Fibroblast of skin of back (primary cell): Measurements from ENCODE around the gene MAGEA3. TPM values are rescaled to one million over a fixed set of nuclear protein-coding genes. Genes with fewer than 3 reads are reported as not detected.
"Not testable (repeated sequence)": the region's sequence is repeated elsewhere in the genome, so short reads cannot be mapped to it uniquely, and the experiment has no call there.

ENCODE experiments used
- DNase-seq: peaks from one replicate; pipeline ENCODE4 v3.0.0-alpha.2; 2013
- polyA plus RNA-seq, 2 experiments: library from polyadenylated mRNA; unstranded; fragments of 120-200 nt; gene quantifications; one replicate each; pipeline ENCODE4 v1.2.1, GENCODE V29; 2013; ENCODE audit not compliant: insufficient read length in 2 of 2

MAGEA3 gene
- not detected for polyA plus RNA-seq (2013, experiment 1 of 2; ENCODE audit: insufficient read length)
- polyA plus RNA-seq (2013, experiment 2 of 2; ENCODE audit: insufficient read length), result not detected

GRCh38 chrX:152697952-152698931 lies at the start of gene MAGEA3:
TSS of gene MAGEA3 (plus strand) at chrX:152698794. CDS start at chrX:152700833, 2,039 bp downstream.
- not testable (repeated sequence) for DNase-seq

GRCh38 chrX:152652060-152652459 lies 46.5 kb upstream of the MAGEA3 start:
- DNase-seq, result no peak

GRCh38 chrX:152652467-152652866 lies 46.1 kb upstream of the MAGEA3 start:
- no peak for DNase-seq

GRCh38 chrX:152656087-152656486 lies 42.5 kb upstream of the MAGEA3 start:
- DNase-seq, result no peak

GRCh38 chrX:152656890-152657289 lies 41.7 kb upstream of the MAGEA3 start:
- no peak for DNase-seq

- DNase-seq, result no peak
These were observed 40.3 kb upstream of the MAGEA3 start for GRCh38 chrX:152658302-152658701.

- no peak for DNase-seq
These were observed 35.5 kb upstream of the MAGEA3 start for GRCh38 chrX:152663086-152663485.

GRCh38 chrX:152674135-152674534 lies 24.5 kb upstream of the MAGEA3 start:
- DNase-seq, result no peak

- not testable (repeated sequence) for DNase-seq
These were observed 23.9 kb upstream of the MAGEA3 start for GRCh38 chrX:152674652-152675051.

- not testable (repeated sequence) for DNase-seq
These were observed 17.6 kb upstream of the MAGEA3 start for GRCh38 chrX:152681012-152681411.

GRCh38 chrX:152700390-152700789 lies 1.8 kb downstream of the MAGEA3 start:
- not testable (repeated sequence) for DNase-seq

- DNase-seq, result not testable (repeated sequence)
These were observed 7.9 kb downstream of the MAGEA3 start for GRCh38 chrX:152706500-152706899.

- not testable (repeated sequence) for DNase-seq
These were observed 10.6 kb downstream of the MAGEA3 start, which contains the start of gene CSAG2 for GRCh38 chrX:152709173-152709572. TSS of gene CSAG2 (minus strand) at chrX:152709273. CDS start at chrX:152709112, 161 bp downstream.

- not testable (repeated sequence) for DNase-seq
These were observed 14.6 kb downstream of the MAGEA3 start for GRCh38 chrX:152713195-152713594.

GRCh38 chrX:152713815-152714787 lies 15.5 kb downstream of the MAGEA3 start, which contains the start of gene MAGEA2B:
TSS of gene MAGEA2B (plus strand) at chrX:152714628. CDS start at chrX:152717107, 2,479 bp downstream.
- not testable (repeated sequence) for DNase-seq

- DNase-seq, result no peak
These were observed 26.8 kb downstream of the MAGEA3 start for GRCh38 chrX:152725409-152725808.

GRCh38 chrX:152733261-152733975 lies 34.8 kb downstream of the MAGEA3 start, which contains the start of the genes CSAG1 and MAGEA12:
TSS of gene CSAG1 (minus strand) at chrX:152733721. CDS start at chrX:152732460, 1,261 bp downstream.
TSS of gene MAGEA12 (plus strand) at chrX:152733757. CDS start at chrX:152736162, 2,405 bp downstream.
- no peak for DNase-seq

GRCh38 chrX:152734143-152734858 lies 35.7 kb downstream of the MAGEA3 start:
- DNase-seq, result not testable (repeated sequence)

- DNase-seq, result no peak
These were observed 36.5 kb downstream of the MAGEA3 start for GRCh38 chrX:152735101-152735500.

GRCh38 chrX:152735860-152736511 lies 37.4 kb downstream of the MAGEA3 start:
- DNase-seq, result no peak
